C4-2B (cell line): Measurements from ENCODE around the gene SPN.
"Not testable (repeated sequence)": the region's sequence is repeated elsewhere in the genome, so short reads cannot be mapped to it uniquely, and the experiment has no call there.

Source experiments
- H3K27ac ChIP-seq: fragments of 450-650 bp; 2 replicates; pipeline ENCODE4 v1.5.1; 2017
- CTCF ChIP-seq: fragments of 450-650 bp; conservative IDR thresholded peaks from 2 replicates; pipeline ENCODE4 v1.5.1; 2017; ENCODE audit warnings: mild to moderate bottlenecking
- ZFX ChIP-seq: fragments of 450-650 bp; IDR thresholded peaks from 2 replicates; pipeline ENCODE4 v1.6.1; 2017

Gene SPN

GRCh38 chr16:29698042-29698441 lies 35.0 kb downstream of the SPN start:
- TF ChIP-seq ZFX = no peak
- TF ChIP-seq CTCF = no peak
- H3K27ac ChIP-seq = no peak overlapping the region

GRCh38 chr16:29698484-29699323 lies 35.7 kb downstream of the SPN start:
- no peak overlapping the region for H3K27ac ChIP-seq
- TF ChIP-seq ZFX = no peak

- TF ChIP-seq ZFX (no peak), CTCF (no peak)
- H3K27ac ChIP-seq = no peak overlapping the region
Measured at GRCh38 chr16:29699324-29700219, 36.5 kb downstream of the SPN start.

- TF ChIP-seq ZFX = no peak
- TF ChIP-seq CTCF = peak; percentile 94
- H3K27ac ChIP-seq = no peak overlapping the region
Measured at GRCh38 chr16:29700253-29700987, 37.4 kb downstream of the SPN start.

GRCh38 chr16:29701214-29701555 lies 38.1 kb downstream of the SPN start:
- H3K27ac ChIP-seq = no peak overlapping the region
- TF ChIP-seq ZFX (no peak), CTCF (no peak)

- TF ChIP-seq CTCF = no peak
- TF ChIP-seq ZFX = no peak
- H3K27ac ChIP-seq = no peak overlapping the region
Measured at GRCh38 chr16:29702269-29702668, 39.2 kb downstream of the SPN start.

GRCh38 chr16:29705030-29705429 lies 42.0 kb downstream of the SPN start:
- H3K27ac ChIP-seq = no peak overlapping the region
- TF ChIP-seq ZFX = no peak
- no peak for TF ChIP-seq CTCF

- H3K27ac ChIP-seq = not testable (repeated sequence)
Measured at GRCh38 chr16:29707160-29707559, 44.1 kb downstream of the SPN start.
